ENCODE measurements around the gene XIRP2. TPM values are rescaled to one million over a fixed set of nuclear protein-coding genes. Genes with fewer than 3 reads are reported as not detected.
A peak's percentile ranks its signal among the peaks of the same experiment; 100 is the strongest.

The XIRP2 gene
- total and polyA plus RNA-seq, 2 of the 13 experiments (the other 11 are each of a cell fraction or from before 2014, with no cell fraction given) = 0.04 to 0.05 TPM

DNA sequence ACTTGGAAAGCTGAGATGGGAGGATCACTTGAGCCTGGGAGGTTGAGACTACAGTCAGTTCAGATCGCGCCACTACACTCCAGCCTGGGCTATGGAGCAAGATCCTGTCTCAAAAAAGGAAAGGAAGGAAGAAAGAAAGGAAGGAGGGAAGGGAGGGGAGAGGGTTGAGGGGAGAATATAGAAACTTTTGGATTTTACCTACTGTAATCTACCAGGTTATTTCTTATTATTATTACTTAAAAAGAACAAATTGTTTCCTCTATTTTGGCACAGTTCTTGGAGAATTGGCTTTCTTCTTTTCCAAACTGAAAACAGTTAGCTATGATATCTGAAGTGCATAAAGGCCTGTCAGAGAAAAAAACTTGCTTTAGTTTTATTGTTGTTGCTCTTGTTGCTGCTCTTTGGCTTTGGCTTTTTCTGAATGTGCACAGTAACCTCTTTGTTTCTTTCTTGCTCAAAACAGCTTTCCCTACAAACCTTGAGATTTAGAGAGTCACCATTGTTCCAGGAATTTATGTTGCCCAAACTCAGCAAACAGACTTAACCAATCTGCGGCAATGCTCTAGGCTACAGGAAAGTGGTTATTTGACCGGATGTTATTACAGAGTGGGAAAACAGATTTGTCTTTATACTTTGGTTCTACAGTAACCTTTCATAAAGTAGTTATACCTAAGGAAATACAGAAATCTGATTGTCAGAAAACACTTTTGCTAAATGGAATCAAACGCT, 214.9 kb downstream of the XIRP2 start (continued):
- TF ChIP-seq, protein P1, sequence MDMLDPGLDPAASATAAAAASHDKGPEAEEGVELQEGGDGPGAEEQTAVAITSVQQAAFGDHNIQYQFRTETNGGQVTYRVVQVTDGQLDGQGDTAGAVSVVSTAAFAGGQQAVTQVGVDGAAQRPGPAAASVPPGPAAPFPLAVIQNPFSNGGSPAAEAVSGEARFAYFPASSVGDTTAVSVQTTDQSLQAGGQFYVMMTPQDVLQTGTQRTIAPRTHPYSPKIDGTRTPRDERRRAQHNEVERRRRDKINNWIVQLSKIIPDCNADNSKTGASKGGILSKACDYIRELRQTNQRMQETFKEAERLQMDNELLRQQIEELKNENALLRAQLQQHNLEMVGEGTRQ (IDR thresholded peaks at IDR 0.05; ENCODE audit: low read depth, low read length) = no peak
- TF ChIP-seq, protein P1 (CRISPR knock-in tag; IDR thresholded peaks at IDR 0.05; ENCODE audit: borderline replicate concordance) = no peak
- TF ChIP-seq KDM4B (CRISPR knock-in tag; IDR thresholded peaks at IDR 0.05) (peak; percentile 64; the same call in 1 of the 2 replicates), ZNF550 (CRISPR knock-in tag; IDR thresholded peaks at IDR 0.05; ENCODE audit: borderline replicate concordance) (no peak), KLF15 (CRISPR knock-in tag; IDR thresholded peaks at IDR 0.05; ENCODE audit: borderline replicate concordance) (no peak), ZBTB3 (CRISPR knock-in tag; IDR thresholded peaks at IDR 0.05; ENCODE audit: borderline replicate concordance, low read depth) (no peak), PHF8 (CRISPR knock-in tag; IDR thresholded peaks at IDR 0.05) (no peak), ZBTB1 (CRISPR knock-in tag; IDR thresholded peaks at IDR 0.05; ENCODE audit: borderline replicate concordance) (no peak), FOXO1 (CRISPR knock-in tag; IDR thresholded peaks at IDR 0.05) (peak; percentile 96; the same call in 1 of the 2 replicates), AHR (CRISPR knock-in tag; IDR thresholded peaks at IDR 0.05) (no peak), CBX5 (CRISPR knock-in tag; IDR thresholded peaks at IDR 0.05; ENCODE audit: borderline replicate concordance) (no peak; the same call in 1 of the 2 replicates), ZNF7 (CRISPR knock-in tag; IDR thresholded peaks at IDR 0.05) (no peak), ZNF33B (CRISPR knock-in tag; IDR thresholded peaks at IDR 0.05) (no peak), ZNF749 (CRISPR knock-in tag; IDR thresholded peaks at IDR 0.05; ENCODE audit: borderline replicate concordance) (no peak), ZFP36L2 (CRISPR knock-in tag; IDR thresholded peaks at IDR 0.05) (no peak), ATAD3A (CRISPR knock-in tag; IDR thresholded peaks at IDR 0.05) (no peak), MXD4 (CRISPR knock-in tag; IDR thresholded peaks at IDR 0.05) (no peak), MIXL1 (CRISPR knock-in tag; IDR thresholded peaks at IDR 0.05) (peak; percentile 85), ZNF737 (CRISPR knock-in tag; IDR thresholded peaks at IDR 0.05; ENCODE audit: borderline replicate concordance) (no peak)
- TF ChIP-seq, protein P2, sequence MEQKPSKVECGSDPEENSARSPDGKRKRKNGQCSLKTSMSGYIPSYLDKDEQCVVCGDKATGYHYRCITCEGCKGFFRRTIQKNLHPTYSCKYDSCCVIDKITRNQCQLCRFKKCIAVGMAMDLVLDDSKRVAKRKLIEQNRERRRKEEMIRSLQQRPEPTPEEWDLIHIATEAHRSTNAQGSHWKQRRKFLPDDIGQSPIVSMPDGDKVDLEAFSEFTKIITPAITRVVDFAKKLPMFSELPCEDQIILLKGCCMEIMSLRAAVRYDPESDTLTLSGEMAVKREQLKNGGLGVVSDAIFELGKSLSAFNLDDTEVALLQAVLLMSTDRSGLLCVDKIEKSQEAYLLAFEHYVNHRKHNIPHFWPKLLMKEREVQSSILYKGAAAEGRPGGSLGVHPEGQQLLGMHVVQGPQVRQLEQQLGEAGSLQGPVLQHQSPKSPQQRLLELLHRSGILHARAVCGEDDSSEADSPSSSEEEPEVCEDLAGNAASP (CRISPR knock-in tag; IDR thresholded peaks at IDR 0.05; ENCODE audit: borderline replicate concordance) = peak; percentile 69
- TF ChIP-seq, protein P3, sequence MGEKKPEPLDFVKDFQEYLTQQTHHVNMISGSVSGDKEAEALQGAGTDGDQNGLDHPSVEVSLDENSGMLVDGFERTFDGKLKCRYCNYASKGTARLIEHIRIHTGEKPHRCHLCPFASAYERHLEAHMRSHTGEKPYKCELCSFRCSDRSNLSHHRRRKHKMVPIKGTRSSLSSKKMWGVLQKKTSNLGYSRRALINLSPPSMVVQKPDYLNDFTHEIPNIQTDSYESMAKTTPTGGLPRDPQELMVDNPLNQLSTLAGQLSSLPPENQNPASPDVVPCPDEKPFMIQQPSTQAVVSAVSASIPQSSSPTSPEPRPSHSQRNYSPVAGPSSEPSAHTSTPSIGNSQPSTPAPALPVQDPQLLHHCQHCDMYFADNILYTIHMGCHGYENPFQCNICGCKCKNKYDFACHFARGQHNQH (CRISPR knock-in tag; IDR thresholded peaks at IDR 0.05) = peak; percentile 90; the same call in 1 of the 2 replicates
- TF ChIP-seq, protein P4, sequence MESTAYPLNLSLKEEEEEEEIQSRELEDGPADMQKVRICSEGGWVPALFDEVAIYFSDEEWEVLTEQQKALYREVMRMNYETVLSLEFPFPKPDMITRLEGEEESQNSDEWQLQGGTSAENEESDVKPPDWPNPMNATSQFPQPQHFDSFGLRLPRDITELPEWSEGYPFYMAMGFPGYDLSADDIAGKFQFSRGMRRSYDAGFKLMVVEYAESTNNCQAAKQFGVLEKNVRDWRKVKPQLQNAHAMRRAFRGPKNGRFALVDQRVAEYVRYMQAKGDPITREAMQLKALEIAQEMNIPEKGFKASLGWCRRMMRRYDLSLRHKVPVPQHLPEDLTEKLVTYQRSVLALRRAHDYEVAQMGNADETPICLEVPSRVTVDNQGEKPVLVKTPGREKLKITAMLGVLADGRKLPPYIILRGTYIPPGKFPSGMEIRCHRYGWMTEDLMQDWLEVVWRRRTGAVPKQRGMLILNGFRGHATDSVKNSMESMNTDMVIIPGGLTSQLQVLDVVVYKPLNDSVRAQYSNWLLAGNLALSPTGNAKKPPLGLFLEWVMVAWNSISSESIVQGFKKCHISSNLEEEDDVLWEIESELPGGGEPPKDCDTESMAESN (CRISPR knock-in tag; conservative IDR thresholded peaks at IDR 0.05) = peak; percentile 51; the same call in 1 of the 2 replicates
- TF ChIP-seq, protein P5, sequence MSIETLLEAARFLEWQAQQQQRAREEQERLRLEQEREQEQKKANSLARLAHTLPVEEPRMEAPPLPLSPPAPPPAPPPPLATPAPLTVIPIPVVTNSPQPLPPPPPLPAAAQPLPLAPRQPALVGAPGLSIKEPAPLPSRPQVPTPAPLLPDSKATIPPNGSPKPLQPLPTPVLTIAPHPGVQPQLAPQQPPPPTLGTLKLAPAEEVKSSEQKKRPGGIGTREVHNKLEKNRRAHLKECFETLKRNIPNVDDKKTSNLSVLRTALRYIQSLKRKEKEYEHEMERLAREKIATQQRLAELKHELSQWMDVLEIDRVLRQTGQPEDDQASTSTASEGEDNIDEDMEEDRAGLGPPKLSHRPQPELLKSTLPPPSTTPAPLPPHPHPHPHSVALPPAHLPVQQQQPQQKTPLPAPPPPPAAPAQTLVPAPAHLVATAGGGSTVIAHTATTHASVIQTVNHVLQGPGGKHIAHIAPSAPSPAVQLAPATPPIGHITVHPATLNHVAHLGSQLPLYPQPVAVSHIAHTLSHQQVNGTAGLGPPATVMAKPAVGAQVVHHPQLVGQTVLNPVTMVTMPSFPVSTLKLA (IDR thresholded peaks at IDR 0.05) = no peak
